Stimulated activated CD8-positive, alpha-beta memory T cell treated with anti-CD3 and anti-CD28 coated beads, Interleukin-15, amount 100 ng/mL, for 4 hours (primary cell): Measurements from ENCODE around the gene SSNA1.

Experiments used
- DNase-seq, 2 donors: peaks; one replicate each; pipeline ENCODE4 v3.0.0-alpha.2; 2020; ENCODE audit warnings: low read depth in 2 of 2

SSNA1 gene

DNA sequence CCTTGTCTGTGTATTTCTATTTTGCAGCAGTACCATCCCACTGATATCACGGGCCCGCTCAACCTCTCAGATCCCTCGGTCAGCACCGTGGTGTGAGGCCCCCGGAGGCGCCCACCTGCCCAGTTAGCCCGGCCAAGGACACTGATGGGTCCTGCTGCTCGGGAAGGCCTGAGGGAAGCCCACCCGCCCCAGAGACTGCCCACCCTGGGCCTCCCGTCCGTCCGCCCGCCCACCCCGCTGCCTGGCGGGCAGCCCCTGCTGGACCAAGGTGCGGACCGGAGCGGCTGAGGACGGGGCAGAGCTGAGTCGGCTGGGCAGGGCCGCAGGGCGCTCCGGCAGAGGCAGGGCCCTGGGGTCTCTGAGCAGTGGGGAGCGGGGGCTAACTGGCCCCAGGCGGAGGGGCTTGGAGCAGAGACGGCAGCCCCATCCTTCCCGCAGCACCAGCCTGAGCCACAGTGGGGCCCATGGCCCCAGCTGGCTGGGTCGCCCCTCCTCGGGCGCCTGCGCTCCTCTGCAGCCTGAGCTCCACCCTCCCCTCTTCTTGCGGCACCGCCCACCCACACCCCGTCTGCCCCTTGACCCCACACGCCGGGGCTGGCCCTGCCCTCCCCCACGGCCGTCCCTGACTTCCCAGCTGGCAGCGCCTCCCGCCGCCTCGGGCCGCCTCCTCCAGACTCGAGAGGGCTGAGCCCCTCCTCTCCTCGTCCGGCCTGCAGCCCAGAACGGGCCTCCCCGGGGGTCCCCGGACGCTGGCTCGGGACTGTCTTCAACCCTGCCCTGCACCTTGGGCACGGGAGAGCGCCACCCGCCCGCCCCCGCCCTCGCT, 20.5 kb upstream of the SSNA1 start:
- no peak for DNase-seq

- DNase-seq: no peak
These were observed 19.9 kb upstream of the SSNA1 start for GRCh38 chr9:137168573-137168903.

GRCh38 chr9:137168904-137169856, 19.3 kb upstream of the SSNA1 start:
- no peak for DNase-seq

- DNase-seq: no peak
These were observed 18.5 kb upstream of the SSNA1 start, which contains the start of gene LRRC26 for GRCh38 chr9:137169896-137170358. Gene LRRC26 (minus strand): TSS chr9:137170051. CDS start chr9:137169943, 108 bp downstream.

- no peak for DNase-seq
These were observed 17.9 kb upstream of the SSNA1 start for GRCh38 chr9:137170486-137171148.

- DNase-seq: no peak
These were observed 17.2 kb upstream of the SSNA1 start for GRCh38 chr9:137171149-137171900.

DNA sequence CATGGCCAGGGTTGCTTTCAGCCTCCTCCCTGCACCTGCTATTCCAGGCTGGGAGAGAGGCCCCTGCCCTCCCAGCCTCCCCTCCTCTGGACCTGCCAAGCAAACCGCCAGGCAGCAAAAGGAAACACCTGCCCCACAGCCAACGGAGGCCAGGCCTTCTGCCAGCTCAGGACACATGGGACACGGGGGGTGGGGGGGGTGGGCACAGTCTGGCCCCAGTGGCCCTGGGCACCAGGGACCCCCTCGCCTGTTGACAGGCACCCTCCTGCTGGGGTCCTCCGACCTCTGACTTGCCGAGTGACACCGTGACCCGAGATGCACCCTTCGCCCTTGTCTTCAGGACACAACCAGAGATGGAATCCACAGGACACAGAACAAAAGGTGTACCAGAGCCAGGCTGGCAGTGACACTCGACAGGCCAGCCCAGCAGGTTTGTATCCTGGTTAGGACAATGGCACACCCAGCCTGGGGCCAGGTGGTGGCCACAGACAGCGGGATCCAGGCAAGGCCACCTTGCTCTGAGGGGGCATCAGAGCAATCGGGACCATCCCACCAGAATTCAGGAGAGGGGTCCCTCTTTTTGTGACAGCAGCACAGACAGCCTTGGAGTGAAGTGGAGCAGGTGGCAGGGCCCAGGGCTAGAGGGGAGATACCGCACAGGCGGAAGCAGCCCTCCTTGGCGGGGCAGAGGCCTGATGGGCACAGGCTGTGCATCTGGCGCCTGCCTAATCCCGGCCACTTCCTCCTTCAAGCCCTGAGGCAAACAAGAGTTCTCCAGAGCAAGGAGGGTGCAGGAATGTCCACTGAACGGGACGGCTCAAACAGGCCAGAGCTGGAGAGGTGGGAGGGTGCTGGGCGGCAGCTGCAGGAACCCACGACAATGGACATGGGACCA, 15.3 kb upstream of the SSNA1 start:
- no peak for DNase-seq

- no peak for DNase-seq
These were observed 14.4 kb upstream of the SSNA1 start for GRCh38 chr9:137173796-137174664.

DNA sequence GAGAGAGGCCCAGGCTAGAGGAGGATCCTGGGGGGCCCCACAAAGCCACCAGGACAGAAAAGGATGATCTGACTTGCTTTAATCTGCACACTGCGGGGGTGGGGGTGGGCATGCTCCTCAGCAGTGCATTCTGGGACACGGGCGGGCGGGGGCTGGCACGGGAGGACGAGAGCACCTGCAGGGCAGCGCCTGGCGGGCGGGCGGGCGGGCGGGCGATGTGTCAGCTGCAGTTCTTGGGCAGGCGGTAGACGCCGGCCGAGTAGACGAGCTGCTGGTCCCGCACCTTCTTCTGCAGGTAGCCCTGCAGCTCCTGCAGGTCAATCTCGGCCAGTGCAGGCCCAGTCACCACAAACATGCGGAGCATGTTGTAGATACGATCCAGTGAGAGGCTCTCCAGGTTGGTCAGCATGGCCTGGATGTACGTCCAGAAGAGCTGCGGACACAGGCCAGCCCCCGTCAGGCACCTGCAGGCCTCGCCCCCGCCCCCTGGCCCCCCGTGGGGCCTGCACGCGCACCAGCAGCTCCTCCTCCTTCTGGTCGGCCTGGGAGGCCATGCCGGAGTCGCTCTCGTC, 13.7 kb upstream of the SSNA1 start:
- DNase-seq: no peak

DNA sequence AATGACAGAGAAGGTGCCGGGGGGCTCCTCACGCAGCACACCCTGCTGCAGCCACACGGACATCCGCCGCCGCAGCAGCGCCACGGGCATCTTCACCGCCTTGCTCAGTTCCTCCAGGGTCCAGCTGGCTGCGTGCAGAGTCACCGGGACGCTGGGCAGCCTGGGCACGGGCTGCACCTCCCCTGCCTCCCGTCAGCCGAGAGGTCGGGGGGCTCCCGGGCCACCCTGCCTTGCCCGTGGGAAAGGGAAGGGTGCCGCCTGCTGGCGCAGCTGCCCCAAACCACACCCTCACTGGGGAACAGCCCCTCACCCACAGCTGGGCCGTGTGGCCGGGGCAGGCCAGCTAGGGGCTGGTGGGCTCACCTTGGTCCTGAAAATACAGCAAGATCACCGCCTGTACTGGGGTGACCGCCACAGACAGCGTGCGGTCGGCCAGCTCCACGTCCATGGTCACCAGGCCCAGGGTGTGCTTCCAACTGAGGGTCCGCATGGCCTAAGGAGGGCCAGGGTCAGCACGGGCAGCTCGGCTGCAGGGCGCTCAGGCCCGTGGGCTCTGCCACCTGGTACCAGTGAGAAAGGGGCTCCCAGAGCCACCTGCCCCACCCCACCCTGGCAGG, 13.0 kb upstream of the SSNA1 start:
- DNase-seq: no peak

- DNase-seq: no peak
These were observed 11.9 kb upstream of the SSNA1 start for GRCh38 chr9:137176302-137177182.

- no peak for DNase-seq
These were observed 10.1 kb upstream of the SSNA1 start for GRCh38 chr9:137178201-137178938.

- DNase-seq: no peak
These were observed 9.4 kb upstream of the SSNA1 start for GRCh38 chr9:137178939-137179630.

DNA sequence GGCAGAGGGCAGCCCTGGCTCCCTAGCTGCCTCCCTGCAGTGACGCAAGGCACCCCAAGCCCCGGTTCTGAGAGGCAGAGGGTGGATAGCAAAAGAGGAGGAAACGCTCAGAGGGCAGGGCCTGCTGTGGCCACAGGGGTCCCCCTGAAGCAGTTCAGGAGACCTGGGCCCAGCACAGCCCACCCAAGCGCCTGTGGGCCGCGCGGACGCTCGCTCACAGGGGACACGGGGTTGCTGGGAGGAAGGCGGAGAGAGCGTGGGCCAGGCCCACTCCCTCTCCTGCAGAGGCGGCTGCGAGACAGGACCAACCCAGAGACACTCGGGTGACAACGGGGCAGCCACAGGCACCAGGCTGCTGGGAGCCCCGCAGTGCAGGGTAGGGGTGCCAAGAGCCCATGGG, 8.7 kb upstream of the SSNA1 start:
- DNase-seq: no peak

DNA sequence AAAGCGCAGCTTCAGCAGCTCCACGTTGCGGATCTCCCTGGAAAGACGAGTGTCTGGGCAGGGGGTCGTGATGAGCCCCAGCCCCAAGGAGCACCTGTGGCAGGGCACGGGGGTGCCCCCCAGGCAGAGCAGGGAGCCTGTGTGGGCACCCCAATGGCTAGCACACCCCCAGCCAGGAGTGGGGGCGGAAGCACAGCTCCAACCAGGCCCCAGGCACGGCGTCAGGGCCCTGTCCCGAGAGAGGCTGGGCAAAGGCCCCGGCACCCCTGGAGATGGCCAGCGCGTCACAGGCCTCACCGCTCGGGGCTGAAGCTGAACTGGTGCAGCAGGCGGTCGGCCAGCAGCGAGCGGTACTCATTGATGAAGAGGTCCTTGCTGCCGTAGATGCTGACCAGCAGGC, 8.0 kb upstream of the SSNA1 start:
- DNase-seq: no peak

- no peak for DNase-seq
These were observed 6.8 kb upstream of the SSNA1 start for GRCh38 chr9:137181680-137182079.
